ENCODE measurements around the gene RPRD1B. TPM values are rescaled to one million over a fixed set of nuclear protein-coding genes. Genes with fewer than 3 reads are reported as not detected.
A peak's percentile ranks its signal among the peaks of the same experiment; 100 is the strongest.

Gene RPRD1B
- total RNA-seq, 1 experiment from 2014 or later, result 22.9 TPM

DNA sequence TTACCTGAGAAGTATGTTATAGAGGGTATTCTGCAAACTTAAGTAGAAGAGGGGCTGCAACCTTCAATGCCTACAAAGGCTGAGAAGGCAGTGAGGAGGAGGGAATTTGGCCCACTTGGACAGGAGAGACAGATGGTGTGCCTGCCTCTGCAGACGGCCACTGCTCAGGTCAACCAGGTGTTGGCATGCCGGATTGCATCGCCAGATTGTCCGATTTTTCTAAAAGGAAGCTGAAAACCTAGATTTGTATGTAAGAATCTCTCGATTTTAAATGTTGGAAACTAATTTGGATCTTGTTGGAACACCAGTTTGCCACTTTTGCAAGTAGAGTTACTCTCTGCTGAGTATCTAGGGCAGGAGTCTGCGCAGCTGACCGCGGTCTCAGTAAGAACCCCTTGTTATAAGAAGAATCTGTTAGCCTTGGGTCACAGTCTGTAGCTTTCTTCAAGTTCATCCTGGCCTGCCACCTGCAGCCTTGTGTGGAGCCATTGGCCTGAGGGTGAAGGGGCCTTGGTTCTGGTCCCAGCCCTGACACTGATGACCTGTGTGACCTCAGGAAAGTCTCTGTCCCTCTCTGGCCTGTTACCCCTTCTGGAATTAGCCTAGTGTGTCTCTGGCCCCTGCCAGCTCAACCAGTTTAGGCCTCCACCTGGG is 77.1 kb downstream of the RPRD1B start:
- no peak for DNase-seq (ENCODE audit: low read depth)
- in situ Hi-C loops (cut with HindIII; ENCODE audit: low pct_unique_long_range_greater_than_20kb, low sequenced_read_pairs), result no loop called here

- in situ Hi-C loops (cut with HindIII; ENCODE audit: low pct_unique_long_range_greater_than_20kb, low sequenced_read_pairs), result no loop called here
- DNase-seq (ENCODE audit: low read depth), result no peak
Observed at GRCh38 chr20:38111366-38112232, 78.1 kb downstream of the RPRD1B start.

GRCh38 chr20:38112261-38112929 is 78.8 kb downstream of the RPRD1B start:
- in situ Hi-C loops (cut with HindIII; ENCODE audit: low pct_unique_long_range_greater_than_20kb, low sequenced_read_pairs), result no loop called here
- DNase-seq (ENCODE audit: low read depth), result no peak

GRCh38 chr20:38112930-38113294 is 79.4 kb downstream of the RPRD1B start:
- DNase-seq (ENCODE audit: low read depth), result no peak

DNA sequence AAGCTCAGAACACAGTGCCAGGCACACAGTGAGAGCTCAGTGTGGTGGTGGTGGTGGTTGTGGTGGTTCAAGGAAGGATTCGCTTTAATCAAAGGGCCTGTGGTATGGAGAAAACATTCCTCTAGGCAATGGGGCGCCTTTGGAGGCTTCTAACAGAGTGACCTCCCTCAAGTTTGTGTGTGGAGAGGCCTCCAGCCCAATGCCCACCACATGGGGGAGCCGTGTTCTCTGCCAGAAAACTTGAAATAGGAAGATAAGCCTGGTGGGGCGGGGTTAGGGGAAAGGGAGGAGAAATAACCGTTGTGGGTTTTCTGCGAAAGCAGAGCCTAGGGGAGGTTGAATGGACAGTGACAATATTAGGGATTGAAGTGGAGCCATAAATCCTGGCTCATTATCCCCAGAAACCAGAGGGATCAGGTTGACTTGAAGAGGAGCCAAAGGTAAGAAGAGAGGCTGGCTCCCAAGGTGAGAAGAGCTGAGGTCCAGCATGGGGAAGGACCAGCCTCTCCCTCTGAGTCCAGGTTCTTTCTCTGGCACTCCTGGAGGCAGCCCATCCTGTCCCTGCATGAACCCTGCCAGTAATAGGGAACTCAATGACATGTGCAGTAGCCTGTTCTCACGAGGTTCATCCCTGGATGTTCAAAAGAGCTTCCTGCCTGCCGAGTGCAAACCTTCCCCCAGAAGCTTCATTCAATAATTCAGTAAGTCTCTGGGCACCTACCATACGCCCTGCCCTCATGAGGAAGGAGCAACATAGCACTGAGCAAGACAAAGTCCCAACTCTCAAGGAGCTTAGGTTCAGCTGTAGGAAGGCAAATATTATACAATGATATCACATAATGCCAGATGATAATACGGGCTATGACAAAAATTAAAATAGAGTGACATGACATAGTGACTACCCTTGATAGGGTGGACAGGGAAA is 80.1 kb downstream of the RPRD1B start:
- DNase-seq (ENCODE audit: low read depth), result peak; percentile 55
- in situ Hi-C loops (cut with HindIII; ENCODE audit: low pct_unique_long_range_greater_than_20kb, low sequenced_read_pairs), result no loop called here

More at GRCh38 chr20:38112930-38113294, 79.4 kb downstream of the RPRD1B start:
- in situ Hi-C loops (cut with HindIII; ENCODE audit: low pct_unique_long_range_greater_than_20kb, low sequenced_read_pairs), result no loop called here

DNA sequence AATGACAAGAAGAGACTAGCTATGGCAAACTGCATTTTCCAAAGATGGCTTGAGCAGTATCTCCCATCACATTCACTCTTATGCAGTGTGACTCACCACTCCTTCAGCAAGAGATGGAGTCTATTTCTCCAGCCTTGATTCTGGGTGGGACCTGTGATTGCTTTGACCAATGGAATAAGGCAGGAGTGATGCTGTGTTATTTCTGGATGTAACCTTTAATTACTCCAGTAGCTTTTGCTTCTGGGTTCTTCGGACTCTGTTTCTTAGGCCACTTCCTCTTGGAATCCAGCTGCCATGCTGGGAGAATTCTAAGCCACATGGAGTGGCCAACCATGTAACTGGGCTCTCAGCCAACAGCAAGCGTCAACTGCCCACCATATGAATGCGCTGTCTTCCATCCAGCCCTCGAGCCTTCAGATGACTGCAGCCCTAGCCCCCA is 80.8 kb downstream of the RPRD1B start:
- in situ Hi-C loops (cut with HindIII; ENCODE audit: low pct_unique_long_range_greater_than_20kb, low sequenced_read_pairs), result no loop called here
- DNase-seq (ENCODE audit: low read depth), result peak; percentile 74

GRCh38 chr20:38115205-38115604 is 81.7 kb downstream of the RPRD1B start:
- DNase-seq (ENCODE audit: low read depth), result peak; percentile 52
- in situ Hi-C loops (cut with HindIII; ENCODE audit: low pct_unique_long_range_greater_than_20kb, low sequenced_read_pairs), result no loop called here

DNA sequence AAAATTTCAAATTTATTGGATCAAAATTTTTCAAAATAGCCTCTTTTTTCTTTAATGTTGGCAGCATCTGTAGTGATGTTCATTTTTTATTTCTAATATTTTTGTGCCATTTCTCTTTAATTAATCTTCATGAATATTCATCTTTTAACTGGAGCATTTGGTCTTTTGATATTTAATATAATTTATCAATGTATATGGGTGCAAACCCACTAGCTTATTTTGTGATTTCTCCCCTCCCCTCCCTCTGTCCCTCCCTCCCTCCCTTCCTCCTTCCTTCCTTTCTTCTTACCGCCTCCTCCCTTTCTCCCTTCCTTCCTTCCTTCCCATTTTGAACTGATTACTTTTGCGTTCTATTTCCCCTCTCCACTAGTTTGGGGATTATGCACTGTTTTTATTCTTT is 82.3 kb downstream of the RPRD1B start:
- DNase-seq (ENCODE audit: low read depth), result no peak
- in situ Hi-C loops (cut with HindIII; ENCODE audit: low pct_unique_long_range_greater_than_20kb, low sequenced_read_pairs), result no loop called here

GRCh38 chr20:38116409-38117165 is 83.0 kb downstream of the RPRD1B start:
- no peak for DNase-seq (ENCODE audit: low read depth)
- in situ Hi-C loops (cut with HindIII; ENCODE audit: low pct_unique_long_range_greater_than_20kb, low sequenced_read_pairs), result no loop called here

DNA sequence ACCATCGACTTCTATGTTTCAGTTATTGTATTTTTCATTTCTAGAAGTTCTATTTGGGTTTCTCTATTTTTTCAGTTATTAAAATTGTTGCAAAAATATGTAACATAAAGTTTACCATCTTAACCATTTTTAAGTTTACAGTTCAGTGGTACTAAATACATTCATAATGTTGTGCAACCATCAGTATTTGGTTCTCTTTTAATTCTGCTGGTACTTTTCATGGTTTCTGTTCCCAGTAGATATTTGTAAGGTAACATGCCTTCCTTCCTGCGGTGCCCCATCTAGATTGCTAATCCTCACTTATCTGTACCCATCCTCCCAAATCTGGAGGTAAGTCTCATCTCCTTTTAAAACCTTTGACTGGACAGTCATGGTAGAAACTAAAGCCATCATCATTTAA is 83.7 kb downstream of the RPRD1B start:
- in situ Hi-C loops (cut with HindIII; ENCODE audit: low pct_unique_long_range_greater_than_20kb, low sequenced_read_pairs), result no loop called here

GRCh38 chr20:38117635-38118034 is 84.1 kb downstream of the RPRD1B start:
- peak; percentile 46 for DNase-seq (ENCODE audit: low read depth)
- in situ Hi-C loops (cut with HindIII; ENCODE audit: low pct_unique_long_range_greater_than_20kb, low sequenced_read_pairs), result no loop called here

More for the DNA sequence above, 83.7 kb downstream of the RPRD1B start:
- no peak for DNase-seq (ENCODE audit: low read depth)

- no peak for DNase-seq (ENCODE audit: low read depth)
- in situ Hi-C loops (cut with HindIII; ENCODE audit: low pct_unique_long_range_greater_than_20kb, low sequenced_read_pairs), result no loop called here
Observed at GRCh38 chr20:38119446-38119845, 85.9 kb downstream of the RPRD1B start.

DNA sequence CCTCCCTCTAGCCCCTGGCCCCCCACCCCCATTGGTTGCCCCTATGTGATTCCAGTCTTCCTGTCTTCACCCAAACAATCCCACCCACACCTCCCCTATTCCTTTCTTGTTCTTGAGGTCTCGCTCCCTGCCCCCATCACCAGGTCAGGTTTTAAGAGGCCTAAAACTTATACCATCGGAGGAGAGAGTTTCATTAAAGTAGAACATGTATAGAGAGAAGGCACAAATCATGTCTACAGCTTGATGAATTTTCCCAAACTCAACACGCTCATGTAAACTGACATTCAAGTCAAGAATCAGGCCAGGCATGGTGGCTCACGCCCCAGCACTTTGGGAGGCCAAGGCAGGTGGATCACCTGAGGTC is 87.1 kb downstream of the RPRD1B start:
- in situ Hi-C loops (cut with HindIII; ENCODE audit: low pct_unique_long_range_greater_than_20kb, low sequenced_read_pairs), result no loop called here

GRCh38 chr20:38121741-38122140 is 88.2 kb downstream of the RPRD1B start:
- in situ Hi-C loops (cut with HindIII; ENCODE audit: low pct_unique_long_range_greater_than_20kb, low sequenced_read_pairs), result no loop called here
- DNase-seq (ENCODE audit: low read depth), result no peak

More for the DNA sequence above, 87.1 kb downstream of the RPRD1B start:
- no peak for DNase-seq (ENCODE audit: low read depth)

DNA sequence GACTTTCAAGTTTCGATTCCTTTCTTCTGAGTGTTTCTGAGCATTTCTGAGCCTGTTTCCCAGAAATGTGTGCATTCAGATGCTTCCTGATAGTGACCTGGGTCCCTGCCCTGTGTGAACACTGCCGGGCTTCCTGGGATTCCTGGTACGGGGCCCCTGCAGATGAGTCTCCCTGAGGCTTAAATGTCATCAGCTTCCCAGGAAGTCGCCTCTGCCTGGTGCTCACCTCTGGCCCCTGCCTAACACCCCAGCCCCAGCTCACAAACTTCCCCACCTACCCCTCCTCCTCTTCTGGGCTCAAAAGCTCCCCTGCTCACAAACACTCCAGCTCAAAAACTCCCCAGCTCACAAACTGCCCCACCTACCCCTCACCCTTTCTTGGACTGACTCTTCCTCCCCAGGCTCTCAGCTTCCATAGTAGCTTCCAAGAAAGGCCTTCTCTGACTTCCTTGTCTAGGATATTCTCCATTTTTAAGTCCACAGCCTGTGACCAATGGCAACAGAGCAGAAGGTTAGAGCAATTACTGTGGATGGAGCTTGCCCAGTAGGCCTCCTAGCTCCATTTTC is 89.6 kb downstream of the RPRD1B start:
- in situ Hi-C loops (cut with HindIII; ENCODE audit: low pct_unique_long_range_greater_than_20kb, low sequenced_read_pairs), result no loop called here
- DNase-seq (ENCODE audit: low read depth), result no peak

DNA sequence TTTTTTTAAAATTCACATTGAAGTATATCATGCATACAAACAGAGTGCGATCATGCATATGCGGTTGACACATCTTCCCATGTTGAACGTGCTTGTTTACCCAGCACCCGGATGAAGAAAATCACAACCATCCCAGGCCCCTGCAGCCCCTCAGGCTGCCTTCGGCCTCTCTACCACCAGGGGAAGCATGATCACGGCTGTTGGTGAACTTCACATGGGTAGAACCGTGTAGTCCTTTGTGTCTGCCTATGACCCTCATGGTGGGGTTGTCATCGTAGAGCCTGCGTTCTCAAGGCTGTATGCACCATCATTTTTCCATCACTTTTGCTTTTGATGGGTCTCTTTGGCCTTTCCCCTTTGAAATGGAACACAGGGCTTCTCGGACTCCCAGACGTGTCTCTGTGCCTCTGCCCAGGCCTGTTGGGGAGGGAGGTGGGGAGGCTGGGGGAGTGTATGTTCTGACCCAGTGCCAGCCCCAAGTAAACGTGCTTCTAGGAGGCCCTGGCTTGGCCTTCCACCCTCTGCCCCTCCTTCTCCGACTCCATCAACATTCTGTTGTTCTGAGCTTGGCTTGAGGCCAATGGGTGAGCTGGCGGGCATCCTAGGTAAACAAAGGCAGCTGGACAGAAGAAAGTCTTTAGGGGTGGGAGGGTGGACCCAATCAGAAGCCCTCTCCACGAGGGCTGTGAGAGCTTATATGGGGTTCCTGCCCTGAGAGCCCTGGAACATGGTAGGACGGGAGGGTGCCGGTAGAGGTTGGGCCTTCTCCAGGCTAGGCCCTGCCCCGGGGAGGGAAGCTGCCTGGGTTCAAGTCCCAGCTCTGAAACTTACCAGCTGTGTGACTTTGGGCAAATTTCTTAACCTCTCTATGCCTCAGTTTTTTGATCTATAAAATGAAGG is 91.9 kb downstream of the RPRD1B start:
- DNase-seq (ENCODE audit: low read depth), result peak; percentile 98
- in situ Hi-C loops (cut with HindIII; ENCODE audit: low pct_unique_long_range_greater_than_20kb, low sequenced_read_pairs), result no loop called here

All from Caki2 (cell line).